ENCODE measurements around the gene CUL1. TPM values are rescaled to one million over a fixed set of nuclear protein-coding genes. Genes with fewer than 3 reads are reported as not detected.

Gene CUL1
- total RNA-seq, 1 donor = 61.7 TPM

DNA sequence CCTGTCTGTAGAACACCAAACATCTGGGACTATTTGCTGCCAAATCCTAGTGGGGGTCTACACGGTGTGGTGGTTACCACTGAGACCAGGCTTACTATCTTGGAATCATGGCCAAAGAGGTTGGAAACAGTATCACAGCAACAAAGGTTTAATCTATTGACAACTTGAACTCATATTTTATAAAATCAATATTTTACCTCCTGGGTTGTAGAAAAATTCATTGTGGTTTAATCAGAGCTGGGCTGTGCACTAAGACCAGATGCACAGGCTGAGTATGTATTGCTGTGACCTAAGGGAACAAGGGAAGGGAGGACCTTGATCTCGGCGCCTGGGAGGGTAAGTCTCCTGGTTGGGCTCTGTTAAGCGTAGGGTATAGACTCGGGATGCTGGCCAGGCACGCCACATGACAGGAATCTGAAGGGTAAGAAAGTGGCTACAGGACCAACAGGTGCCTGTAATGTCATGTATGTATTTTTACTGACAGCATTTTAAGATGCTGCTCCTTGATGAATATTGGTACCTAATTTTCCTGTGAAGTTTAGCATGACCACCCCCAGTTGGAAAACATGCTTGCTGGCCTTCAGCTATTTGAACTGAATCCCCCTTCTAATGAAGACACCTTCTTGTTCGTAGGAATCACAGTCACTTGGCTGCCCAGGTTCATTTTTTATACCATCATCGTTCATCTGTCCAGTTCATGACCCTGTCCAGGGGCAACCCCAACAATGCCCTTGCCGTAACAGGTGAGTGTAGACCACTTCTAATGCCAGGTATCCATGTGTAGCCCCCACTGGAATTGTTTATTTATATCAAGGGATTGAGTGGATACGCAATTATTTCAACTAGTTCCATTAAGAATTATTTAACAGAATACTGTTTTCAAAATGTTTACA lies 105.9 kb downstream of the CUL1 start:
- no peak overlapping the region for H3K4me3 ChIP-seq (ENCODE audit: low read depth, low read length)
- no peak for DNase-seq (ENCODE audit: low read depth)
- TF ChIP-seq, protein P1, sequence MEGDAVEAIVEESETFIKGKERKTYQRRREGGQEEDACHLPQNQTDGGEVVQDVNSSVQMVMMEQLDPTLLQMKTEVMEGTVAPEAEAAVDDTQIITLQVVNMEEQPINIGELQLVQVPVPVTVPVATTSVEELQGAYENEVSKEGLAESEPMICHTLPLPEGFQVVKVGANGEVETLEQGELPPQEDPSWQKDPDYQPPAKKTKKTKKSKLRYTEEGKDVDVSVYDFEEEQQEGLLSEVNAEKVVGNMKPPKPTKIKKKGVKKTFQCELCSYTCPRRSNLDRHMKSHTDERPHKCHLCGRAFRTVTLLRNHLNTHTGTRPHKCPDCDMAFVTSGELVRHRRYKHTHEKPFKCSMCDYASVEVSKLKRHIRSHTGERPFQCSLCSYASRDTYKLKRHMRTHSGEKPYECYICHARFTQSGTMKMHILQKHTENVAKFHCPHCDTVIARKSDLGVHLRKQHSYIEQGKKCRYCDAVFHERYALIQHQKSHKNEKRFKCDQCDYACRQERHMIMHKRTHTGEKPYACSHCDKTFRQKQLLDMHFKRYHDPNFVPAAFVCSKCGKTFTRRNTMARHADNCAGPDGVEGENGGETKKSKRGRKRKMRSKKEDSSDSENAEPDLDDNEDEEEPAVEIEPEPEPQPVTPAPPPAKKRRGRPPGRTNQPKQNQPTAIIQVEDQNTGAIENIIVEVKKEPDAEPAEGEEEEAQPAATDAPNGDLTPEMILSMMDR (IDR thresholded peaks at IDR 0.05; ENCODE audit: insufficient read depth, low read depth, low read length) = no peak

DNA sequence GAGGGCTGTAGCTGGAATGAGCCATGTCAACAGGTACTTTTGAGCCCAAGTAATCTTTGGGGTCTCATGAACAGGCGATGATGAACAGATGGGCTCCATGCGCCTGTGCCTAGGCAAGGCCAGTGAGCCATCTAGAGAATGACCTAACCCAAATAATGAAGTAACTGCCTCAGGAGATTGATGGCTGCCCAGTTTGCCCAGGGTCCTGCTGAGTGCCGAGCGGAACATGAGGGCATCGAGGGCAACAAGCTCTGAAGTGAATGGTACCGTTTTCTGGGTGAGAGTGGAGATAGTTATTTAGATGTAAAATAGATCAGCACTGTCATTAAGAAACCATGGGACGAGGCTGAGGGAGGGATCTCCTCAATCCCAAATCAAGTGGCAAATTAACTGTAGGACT lies 107.5 kb downstream of the CUL1 start:
- TF ChIP-seq, protein P1 (IDR thresholded peaks at IDR 0.05; ENCODE audit: insufficient read depth, low read depth, low read length) = no peak
- H3K4me3 ChIP-seq (ENCODE audit: low read depth, low read length) = no peak overlapping the region
- no peak for DNase-seq (ENCODE audit: low read depth)

DNA sequence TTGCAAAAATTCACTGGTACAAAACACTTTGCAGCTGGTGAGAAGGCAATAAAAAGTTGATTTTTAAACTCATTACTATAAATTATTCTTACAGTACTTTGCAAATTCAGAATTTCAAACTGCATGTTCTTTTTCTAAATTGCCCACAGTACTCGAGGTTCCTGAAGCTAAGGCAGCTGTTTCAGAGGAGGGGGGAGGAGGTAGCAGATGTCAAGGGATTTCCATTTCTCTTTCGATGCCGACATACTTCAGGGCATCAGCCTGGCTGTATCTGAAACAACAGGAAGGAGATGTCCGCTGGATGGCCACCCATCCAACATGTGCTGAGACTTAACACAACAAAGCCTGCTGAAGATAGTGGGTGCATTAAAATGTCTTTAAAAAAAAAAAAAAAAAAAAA lies 108.7 kb downstream of the CUL1 start:
- no peak overlapping the region for H3K4me3 ChIP-seq (ENCODE audit: low read depth, low read length)
- no peak for DNase-seq (ENCODE audit: low read depth)
- TF ChIP-seq, protein P1 (IDR thresholded peaks at IDR 0.05; ENCODE audit: insufficient read depth, low read depth, low read length) = no peak

DNA sequence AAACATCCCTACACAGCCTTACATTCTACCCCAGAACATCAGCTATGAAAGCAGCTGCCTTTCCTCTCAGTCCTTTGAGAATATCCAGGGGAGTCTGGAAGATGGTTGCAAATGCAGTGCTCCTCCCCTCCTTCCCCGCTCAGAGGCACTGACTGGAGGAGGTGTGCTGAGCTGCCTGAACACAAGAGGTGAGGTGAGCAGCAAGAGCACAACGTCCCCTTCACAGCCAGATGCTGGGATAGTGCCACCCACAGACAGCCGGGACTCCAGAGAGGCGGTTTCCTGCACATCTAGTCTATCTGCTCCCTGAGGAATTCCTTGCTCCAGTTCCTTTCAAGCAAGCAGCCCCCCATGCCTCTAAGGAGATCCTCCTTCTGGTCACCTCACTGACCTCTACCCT lies 111.2 kb downstream of the CUL1 start:
- H3K4me3 ChIP-seq (ENCODE audit: low read depth, low read length) = no peak overlapping the region
- DNase-seq (ENCODE audit: low read depth) = no peak
- TF ChIP-seq, protein P1 (IDR thresholded peaks at IDR 0.05; ENCODE audit: insufficient read depth, low read depth, low read length) = no peak

DNA sequence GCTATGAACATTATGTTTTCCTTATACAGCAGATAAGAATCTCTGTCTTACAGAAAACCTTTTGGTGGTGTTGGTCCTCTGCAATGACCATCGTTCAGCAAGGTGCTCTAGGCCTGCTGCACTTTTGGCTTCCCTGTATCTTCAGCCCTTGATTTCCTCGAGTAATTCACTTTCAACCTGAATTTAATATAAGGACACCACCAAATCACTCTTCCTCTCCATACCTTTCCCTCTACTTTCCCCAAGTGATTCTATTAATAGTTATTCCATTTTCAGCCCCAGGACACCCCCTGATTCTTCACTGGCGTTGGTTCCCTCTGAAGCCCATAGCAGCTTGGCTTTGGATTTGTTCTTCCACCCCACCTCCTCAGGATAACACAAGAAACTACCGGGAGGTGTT lies 113.2 kb downstream of the CUL1 start:
- TF ChIP-seq, protein P1 (IDR thresholded peaks at IDR 0.05; ENCODE audit: insufficient read depth, low read depth, low read length) = no peak
- no peak overlapping the region for H3K4me3 ChIP-seq (ENCODE audit: low read depth, low read length)

DNA sequence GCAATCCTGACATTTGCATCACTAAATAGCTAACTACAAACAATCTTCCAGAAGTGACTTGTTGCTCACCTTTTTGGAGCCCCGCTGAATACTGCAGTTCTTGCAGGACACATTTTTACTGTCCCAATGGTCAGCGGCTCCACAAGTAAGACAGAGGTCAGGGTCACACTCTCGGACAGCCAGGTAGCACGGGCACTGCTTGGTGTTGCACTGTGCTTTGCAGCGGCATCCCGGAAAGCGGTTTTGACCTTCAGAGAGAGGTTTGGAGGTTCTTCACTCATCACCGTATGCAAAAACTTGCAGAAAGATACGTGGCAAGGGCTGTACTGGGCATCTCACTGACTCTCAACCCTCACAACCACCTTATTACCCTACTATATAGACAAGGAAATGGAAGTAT lies 115.2 kb downstream of the CUL1 start:
- no peak for DNase-seq (ENCODE audit: low read depth)
- H3K4me3 ChIP-seq (ENCODE audit: low read depth, low read length) = no peak overlapping the region
- TF ChIP-seq, protein P1 (IDR thresholded peaks at IDR 0.05; ENCODE audit: insufficient read depth, low read depth, low read length) = no peak

More for the DNA sequence above, 113.2 kb downstream of the CUL1 start:
- DNase-seq (ENCODE audit: low read depth) = no peak

All from fibroblast of villous mesenchyme (primary cell).